Occipital lobe (tissue), 2 donors: ENCODE results near the gene UQCRHL. TPM values are rescaled to one million over a fixed set of nuclear protein-coding genes. Genes with fewer than 3 reads are reported as not detected.

Experiments used
- DNase-seq: peaks from one replicate; lab custom pipeline; 2025; lab: John Stamatoyannopoulos, UW
- total RNA-seq: library from RNA; depleted of rRNA; stranded (reverse); fragments of >200 nt; gene quantifications from one replicate; pipeline ENCODE4 v1.2.3, GENCODE V29; 2014

The UQCRHL gene
- total RNA-seq, 1 donor from 2014 or later, result 2.7 TPM

DNA sequence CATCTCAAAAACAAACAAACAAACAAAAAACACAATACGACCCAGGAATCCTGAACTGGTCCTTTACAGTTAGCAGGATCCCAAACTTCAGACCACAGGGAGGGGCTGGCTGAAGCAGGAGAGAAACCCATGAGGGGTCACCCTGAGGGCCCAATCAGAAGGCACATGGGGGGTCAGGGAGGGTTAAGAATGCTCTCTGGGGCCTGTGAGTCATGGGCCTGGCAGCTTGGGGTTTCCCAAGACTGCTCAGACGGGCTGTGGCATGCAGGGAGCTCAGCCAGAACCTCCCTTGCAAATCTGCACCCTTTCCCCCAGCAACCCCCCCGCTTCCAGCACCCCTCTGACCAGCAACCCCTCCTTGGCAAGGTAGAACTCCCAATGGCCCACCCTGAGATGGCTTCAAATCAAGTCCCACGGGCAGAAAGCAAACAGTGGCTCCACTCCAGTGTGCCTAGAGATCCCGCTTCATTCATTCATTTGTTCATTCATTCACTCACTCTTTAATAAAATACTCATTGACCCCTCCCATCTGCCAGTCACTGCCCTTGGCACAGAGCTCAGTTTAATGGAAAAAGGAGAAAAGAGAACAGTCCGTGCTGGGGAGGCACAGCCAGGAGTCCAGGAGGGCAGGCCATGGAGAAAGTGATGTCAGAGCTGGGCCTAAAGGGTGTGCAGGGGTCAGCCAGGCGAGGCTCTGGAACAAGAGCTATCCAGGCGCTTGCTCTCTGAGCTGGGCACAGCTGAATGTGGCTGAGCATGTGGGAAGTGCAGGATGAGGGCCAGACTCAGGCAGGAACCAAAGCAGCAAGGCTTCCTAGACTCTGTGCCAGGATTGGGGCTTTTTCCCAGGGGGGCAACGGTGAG, 8.2 kb downstream of the UQCRHL start:
- no peak for DNase-seq

DNA sequence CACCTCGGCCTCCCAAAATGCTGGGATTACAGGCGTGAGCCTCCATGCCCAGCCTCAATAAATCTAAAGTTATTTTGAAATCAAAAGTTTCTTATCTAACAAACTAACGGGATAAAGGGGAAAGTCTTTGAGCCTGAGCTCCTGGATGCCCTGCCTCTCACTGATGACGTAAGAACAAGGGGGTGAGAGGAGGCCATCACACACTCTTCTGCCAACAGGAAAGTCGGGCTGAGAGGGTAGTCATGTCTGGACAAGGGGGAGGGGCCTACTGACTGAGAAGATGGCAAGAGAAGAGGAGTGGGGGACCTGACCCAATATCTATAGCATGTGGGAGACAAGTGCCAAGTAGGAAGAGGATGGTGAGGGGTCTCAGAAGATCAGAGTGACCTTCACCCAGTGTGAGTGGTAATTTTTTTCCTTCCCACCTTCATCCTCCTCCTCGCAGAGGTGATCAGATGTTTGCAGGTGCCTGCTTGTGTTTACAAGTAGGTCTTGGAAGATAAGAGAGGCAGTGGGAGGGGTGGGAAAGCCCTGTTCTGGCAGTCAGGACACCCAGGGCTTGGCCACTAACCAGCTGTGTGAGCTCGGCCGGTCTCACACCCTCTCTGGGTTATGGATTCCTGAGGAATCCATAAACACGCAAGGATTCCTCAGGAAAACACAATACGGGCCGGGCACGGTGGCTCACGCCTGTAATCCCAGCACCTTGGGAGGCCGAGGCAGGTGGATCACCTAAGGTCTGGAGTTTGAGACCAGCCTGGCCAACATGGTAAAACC, 9.6 kb downstream of the UQCRHL start:
- DNase-seq, result no peak

DNA sequence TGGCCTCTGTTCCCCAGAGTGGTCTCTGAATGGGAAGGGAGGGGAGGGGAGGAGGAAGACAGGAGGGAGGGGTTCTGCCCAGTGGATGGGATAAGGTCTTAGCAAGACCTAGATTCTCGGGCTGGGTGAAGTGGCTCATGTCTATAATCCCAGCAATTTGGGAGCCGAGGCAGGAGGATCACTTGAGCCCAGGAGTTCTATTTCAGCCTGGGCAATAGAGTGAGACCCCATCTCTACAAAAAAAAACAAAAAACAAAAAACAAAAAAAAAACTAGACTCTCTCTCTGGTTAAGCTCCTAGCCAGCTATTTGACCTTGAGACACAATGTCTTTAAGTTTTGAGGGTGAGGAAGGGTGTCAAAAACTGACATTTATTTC, 11.4 kb downstream of the UQCRHL start:
- no peak for DNase-seq

DNA sequence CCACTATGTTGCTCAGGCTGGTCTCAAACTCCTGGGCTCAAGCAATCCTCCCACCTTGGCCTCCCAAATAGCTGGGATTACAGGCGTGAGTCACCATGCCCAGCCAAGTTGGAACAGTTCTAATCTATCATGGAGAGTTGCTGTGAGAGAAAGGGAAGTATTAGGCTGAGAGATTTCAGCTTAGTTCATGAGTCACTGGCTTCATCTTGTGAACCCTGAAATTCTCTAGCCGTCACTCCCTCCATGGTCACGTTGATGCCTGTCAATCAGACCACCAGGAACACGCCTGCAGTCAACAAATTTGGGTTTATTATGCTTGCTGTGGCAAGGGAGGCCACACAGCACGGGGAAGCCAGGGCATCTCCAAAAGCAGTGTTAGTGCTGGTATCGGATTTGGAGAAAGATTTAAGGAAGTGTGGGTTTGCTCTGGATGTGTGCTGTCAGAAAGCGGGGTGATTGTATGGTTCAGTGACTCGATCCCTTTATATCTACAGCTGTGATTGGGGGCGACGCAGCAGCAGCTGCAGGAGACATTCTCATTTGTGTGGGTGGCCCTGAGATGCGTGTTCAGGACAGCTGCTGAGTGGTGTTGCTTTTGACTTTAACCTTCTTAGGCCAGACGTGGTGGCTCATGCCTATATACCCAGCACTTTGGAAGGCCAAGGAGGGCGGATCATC, 18.7 kb downstream of the UQCRHL start:
- no peak for DNase-seq

DNA sequence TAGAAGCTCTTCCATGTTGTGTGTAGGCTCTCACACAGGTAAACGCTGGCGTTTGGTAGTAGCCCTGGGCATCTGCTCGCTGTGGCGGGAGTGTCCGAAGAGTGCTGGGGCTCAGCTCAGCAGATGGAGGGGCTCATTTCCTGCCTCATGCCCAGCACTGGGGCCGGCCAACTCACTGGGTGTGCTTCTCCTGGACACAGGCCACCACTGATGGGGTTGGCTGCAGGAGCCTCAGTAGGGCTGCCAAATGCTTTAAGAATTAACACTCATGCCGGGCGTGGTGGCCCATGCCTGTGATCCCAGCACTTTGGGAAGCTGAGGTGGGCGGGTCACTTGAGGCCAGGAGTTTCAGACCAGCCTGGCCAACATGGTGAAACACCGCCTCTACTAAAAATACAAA, 20.9 kb downstream of the UQCRHL start:
- DNase-seq, result no peak

DNA sequence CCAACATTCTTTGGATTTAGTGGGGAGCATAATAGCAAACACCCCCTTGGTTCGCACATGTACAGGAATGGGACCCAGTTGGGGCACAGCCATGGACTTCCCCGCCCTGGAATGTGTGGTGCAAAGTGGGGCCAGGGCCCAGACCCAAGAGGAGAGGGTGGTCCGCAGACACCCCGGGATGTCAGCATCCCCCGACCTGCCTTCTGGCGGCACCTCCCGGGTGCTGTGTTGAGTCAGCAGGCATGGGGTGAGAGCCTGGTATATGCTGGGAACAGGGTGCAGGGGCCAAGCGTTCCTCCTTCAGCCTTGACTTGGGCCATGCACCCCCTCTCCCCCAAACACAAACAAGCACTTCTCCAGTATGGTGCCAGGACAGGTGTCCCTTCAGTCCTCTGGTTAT, 21.8 kb downstream of the UQCRHL start:
- no peak for DNase-seq

DNA sequence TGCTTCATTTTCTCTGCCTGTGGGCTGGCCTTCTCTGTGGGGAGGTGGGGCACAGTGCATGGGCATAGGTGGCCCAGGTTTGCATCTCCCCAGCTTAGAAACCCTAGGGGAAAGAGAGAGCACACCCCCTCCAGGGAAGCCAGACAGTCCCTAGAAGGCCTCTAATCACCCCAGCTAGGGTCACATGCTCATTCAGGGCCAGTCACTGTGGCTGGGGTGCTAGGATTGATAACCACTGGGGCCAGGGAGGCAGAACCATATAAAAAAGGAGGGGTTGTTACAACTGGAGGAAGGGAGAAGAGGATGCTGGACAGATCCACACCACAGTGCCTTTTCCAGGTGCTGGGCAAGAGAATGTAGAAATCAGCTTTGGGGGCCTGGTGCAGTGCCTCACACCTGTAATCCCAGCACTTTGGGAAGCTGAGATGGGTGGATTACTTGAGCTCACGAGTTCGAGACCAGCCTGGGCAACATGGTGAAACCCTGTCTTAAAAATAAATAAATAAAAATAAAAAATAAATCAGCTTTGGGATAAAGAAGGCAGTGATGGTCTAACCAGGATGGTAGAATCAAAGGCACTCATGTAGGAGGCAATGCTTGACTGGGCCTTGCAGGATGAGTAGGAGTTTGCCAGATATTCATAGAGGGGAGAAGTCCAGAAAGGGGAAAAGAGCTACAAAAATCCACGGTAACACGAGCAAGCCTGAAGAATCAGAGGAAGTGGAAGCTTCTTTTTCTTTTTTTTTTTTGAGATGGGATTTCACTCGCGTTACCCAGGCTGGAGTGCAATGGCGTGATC, 29.3 kb downstream of the UQCRHL start:
- DNase-seq, result no peak

DNA sequence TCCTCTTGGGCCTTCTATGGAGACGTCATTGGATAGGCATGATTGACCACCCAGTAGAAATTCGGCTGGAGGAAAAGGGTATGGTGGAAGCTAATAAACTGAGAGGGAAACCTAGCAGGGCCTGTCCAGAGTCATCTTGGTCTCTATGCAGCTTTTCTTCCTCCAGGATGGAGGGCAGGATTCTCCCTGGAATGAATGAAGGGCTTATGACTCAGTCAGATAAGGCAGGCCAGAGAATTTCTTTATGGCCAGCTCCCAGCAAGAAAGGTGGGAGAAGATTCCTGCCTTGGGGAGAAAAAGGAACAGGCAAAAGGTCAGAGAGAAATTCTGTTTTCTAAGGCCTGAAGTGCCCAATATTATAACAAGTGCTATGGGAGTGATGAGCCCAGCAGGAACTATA, 31.7 kb downstream of the UQCRHL start:
- no peak for DNase-seq

DNA sequence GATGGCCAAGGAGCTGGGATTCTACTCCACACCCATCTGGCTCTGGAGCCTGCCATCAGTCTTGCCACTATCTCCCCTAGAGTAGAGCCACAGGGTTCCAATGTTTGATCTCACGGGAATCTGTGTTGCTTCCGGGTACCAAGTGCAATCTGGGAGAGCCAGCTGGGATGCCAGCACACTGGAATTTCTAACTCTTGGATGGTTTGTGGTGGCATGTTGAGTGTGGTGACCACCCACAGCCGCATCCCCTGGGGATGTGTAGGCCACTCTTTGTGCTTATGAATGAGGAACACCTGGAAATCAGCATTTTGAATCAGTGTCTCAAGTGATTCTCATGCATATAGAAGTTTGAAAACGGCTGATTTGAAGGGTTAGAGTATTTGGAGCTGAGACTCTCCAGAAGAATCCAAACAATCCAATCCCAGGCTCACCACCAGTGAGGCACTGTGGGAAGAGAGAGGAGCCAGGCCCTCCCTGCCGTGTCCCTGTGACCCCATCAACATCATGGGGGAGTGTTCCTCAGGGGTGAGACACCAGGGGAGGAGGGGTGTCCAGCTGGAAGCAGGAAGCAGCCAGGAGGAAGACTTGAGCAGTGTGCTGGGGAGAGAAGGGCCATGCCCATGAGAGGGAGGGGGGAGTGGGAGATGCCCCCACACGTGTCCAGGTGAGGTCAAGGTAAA, 35.5 kb downstream of the UQCRHL start:
- DNase-seq, result no peak

DNA sequence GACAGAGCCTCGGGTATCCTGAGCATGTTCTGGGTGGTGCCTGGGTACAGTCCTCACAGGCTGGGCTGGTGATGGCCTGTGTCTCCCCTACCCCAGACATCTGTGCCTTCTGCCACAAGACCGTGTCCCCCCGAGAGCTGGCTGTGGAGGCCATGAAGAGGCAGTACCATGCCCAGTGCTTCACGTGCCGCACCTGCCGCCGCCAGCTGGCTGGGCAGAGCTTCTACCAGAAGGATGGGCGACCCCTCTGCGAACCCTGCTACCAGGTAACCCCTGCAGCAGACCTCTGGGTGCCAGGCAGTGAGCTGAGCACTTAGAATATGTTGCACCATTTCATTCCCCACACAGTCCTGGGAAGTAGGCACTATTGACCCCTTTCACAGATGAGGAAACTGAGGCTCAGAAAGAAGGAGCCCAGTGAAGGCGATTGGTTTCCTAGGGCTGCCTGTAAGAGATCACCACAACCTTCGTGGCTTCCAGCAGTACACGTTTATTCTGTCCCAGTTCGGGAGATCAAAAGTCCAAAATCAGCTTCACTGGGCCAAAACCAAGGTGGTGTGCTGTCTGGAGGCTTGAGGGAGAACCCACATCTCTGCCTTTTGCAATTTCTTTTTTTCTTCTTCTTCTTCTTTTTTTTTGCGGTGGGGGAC, 37.0 kb downstream of the UQCRHL start:
- no peak for DNase-seq

DNA sequence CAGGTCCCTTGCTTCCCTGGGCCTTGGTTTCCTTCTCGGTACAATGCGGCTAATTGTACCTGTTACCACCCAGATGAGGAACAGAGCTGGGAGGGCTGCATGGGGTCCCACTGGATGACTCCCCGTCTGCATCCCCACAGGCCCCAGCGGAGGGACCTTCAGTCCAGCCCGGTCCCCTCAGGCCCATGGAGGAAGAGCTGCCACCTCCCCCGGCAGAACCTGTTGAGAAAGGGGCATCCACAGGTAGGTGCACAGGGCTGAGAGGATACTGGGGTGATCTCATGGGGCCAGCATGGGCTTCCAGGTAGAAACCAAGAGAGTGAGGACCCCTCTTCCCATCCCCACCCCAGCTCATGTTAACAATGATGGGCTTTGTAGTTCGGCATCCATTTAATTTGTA, 39.1 kb downstream of the UQCRHL start:
- no peak for DNase-seq

DNA sequence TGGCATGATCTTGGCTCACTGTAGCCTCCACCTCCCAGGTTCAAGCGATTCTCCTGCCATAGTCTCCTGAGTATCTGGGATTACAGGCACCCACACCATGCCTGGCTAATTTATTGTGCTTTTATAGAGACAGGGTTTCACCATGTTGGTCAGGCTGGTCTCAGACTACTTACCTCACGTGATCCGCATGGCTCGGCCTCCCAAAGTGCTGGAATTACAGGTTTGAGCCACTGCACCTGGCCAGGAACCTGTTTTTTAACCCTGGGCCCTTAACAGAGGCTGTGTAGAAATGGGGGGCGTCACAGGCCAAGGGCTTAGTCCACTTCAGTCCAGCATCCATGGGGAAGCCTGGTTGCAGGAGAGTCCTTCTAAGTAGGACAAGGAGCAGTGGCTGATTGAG, 39.5 kb downstream of the UQCRHL start:
- DNase-seq, result no peak

DNA sequence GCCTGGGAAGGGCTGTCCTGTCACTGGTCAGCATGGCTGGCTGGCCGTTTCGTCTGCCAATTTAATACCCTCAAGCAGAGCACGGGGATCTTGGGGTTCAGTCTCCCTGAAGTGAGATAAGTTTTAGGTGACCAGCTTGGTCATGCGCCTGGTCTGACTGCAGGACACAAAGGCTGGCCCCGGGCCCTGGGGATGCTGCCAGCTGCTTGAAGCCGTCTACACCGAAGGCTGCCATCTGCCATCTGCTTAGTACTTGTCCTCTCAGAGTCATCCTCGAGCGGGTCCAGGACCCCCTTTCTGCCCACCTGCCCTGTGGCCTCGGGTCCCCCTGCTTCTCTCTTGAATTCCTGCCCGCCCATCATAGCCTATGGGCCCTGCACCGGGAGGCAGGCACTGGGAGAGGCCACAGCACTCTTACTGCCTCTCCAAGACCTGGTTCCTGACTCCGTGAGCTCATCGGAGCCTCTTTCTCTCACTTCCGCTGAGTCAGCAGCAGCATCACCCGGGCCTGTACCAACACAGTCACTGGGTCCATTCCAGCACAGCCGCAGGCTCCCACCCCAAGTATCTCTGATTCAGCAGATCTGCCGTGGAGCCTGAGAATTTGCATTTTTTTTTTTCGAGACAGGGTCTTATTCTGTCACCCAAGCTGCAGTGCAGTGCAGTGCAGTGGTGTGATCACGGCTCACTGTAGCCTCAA, 41.8 kb downstream of the UQCRHL start:
- DNase-seq, result no peak

DNA sequence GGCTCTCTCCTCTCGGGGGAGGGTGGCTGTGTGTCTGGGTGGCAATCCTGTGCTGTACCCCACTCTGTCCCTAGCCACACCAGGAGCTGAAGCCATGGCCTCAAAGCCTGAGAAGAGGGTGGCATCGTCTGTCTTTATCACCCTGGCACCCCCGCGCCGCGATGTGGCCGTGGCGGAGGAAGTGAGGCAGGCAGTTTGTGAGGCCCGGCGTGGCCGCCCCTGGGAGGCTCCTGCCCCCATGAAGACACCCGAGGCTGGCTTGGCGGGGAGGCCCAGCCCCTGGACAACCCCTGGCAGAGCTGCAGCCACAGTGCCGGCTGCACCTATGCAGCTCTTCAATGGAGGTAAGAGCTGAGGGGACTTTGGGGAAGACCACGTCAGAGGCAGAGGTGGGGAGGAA, 42.6 kb downstream of the UQCRHL start:
- no peak for DNase-seq

DNA sequence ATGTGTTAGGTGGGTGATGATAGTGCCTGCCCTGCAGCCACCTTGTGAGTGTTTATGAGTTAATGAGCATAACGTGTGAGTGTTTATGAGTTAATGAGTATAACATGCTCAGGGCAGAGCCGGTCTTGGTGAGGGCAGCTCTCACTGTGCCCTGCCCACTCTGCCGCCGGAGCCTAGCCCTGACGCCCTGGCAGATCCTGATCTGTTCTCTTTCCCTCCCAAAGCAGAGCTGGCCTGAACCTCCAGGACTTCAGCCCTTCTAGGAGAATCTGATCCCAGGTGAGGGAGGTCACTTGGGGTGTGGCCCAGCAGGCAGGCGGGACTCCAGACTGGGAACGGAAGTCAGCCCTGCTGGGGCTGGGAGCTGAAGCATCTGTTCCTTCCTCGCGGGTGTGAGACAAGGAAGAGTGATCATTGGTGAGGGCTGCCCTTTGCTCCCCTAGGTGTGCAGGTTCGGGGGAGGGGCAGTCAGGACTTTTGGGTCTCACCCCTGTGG, 43.1 kb downstream of the UQCRHL start:
- no peak for DNase-seq

DNA sequence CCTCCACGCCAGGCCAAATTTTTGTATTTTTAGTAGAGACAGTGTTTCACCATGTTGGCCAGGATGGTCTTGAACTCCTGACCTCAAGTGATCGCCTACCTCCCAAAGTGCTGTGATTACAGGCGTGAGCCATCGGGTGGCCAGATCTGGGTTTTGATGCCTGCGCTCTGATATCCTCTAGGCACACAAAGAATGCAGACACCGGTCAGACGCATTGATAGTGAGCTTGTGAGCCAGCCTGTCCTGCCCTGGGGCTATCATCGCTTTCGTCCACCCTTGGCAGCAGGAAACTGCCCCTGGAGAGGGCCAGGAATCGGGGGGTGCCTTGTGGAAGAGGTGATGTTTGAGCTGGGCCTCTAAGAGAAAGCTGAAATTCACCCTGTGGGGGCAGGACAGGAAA, 44.9 kb downstream of the UQCRHL start:
- DNase-seq, result no peak

DNA sequence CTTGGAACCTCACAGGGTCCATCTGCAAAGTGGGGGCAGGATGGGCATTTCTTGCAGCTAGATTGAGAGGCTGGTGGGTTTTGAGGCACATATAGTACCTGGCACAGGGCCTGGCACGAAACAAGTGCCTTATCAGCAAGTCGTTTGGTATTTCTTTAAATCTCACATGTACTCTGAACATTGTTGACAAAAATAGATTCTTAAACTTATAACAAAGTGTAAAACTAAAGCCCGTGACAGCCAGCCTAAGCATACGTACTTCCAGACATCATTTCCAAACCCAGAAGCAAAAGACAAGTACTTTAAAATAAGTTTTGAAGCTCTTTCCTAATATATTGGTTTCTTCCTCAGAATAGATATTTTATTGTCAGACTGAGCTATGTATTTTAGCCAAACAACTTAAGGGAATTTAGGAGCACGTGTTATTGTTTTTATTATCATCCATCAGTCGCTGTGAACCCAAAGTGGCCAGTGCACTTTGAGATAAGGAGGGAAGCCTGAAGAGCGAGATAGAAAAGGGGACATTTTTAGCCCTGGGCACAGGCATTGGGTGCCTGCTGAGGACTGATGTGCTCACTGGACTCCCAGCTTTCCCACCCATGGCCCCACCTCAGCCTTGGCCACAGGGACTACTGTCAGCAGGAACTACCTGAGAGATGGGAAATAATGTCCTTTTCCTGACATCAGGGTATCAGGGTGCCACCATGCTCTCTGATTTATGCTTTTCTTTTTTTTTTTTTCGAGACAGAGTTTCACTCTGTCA, 45.9 kb downstream of the UQCRHL start:
- no peak for DNase-seq

DNA sequence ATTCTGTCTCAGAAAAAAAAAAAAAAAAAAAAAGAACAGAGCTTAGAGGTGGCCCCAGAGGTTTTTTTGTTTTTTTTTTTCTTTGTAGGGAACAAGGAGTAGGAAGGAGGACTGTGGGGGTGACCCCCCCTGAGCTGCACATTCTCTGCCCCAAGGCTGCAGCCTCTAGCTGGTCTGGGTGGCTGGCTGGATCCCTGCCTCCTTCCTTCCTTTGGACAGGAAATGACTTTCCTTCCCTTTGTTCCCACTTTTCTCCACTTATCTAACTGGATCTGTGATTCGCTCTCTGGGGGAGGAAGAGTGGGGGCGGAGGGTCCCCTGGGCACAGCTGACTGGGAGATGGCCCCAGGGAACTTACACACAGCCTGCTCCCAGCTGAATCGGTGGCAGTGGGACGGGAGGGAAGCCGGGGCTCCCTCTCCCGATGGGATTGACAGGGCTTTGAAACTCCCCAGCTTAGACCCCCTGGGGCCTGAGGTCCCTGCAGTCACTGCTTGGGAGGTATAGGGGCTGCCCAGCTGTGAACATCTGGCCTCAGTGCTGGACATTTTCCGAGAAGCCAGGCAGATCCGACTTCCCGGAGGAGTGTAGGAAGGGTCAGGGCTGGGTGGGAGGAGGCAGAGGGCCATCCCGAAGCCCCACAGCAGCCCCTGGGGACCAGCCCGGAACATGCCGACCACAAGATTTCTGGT, 46.8 kb downstream of the UQCRHL start:
- no peak for DNase-seq
